ENCODE data around the gene TASP1. TPM values are rescaled to one million over a fixed set of nuclear protein-coding genes. Genes with fewer than 3 reads are reported as not detected.

The TASP1 gene
- total and polyA plus RNA-seq, 2 donors (not counting 1 experiment from before 2014, with no cell fraction given) = 6.4 to 23.9 TPM

DNA sequence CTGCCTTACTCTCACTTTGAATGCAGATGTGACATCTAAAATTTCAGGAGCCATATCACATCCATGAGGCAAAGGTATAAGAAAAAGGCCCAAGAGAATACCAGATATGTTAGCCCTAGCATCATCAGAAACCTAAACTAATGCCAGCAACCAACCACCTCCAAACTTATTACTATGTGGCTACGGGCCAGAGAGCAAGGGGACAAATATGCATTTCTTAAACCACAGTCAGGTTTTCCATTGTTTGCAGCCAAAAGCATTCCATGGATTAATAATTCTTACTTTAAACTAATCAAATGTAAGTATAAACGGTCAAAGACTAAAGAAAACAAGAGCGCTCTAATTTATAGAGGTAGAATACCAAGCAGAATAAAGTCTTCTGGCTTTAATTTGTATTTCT lies 84.7 kb downstream of the TASP1 start:
- Histone ChIP-seq H2AFZ (ENCODE audit: insufficient read depth, low read depth, low read length, poor library complexity, severe bottlenecking) (no peak overlapping the region), H3K27ac (ENCODE audit: low read length in 2 of 2) (no peak overlapping the region), H4K20me1 (ENCODE audit: control insufficient read depth, insufficient read depth, low read length, poor library complexity, severe bottlenecking) (no peaks in the 10 kb centered on the region), H3K36me3 (replicated peaks in 1 of 2; ENCODE audit: control extremely low read depth in 1 of 2, control insufficient read depth in 1 of 2, extremely low read depth in 1 of 2, insufficient read depth in 2 of 2, low read length in 1 of 2) (peaks cover 3 to 4% of the 10 kb centered on the region in 2 experiments), H3K9me3 (ENCODE audit: control extremely low read depth in 1 of 3, control insufficient read depth in 2 of 3, insufficient read depth in 1 of 3, low read length in 2 of 3) (no peaks in the 10 kb centered on the region), H3K4me1 (ENCODE audit: control insufficient read depth in 2 of 2, insufficient read depth in 2 of 2, low read length in 2 of 2) (no peaks in the 10 kb centered on the region), H3K9ac (ENCODE audit: low read length) (no peak overlapping the region), H3K79me2 (ENCODE audit: control insufficient read depth, insufficient read depth, low read length) (no peaks in the 10 kb centered on the region), H3K4me3 (ENCODE audit: control extremely low read depth in 1 of 5, extremely low read depth in 1 of 5, insufficient read depth in 1 of 5, low read depth in 2 of 5, low read length in 4 of 5) (no peak overlapping the region), H3K4me2 (replicated peaks; ENCODE audit: low read depth, low read length, poor library complexity, severe bottlenecking) (no peak overlapping the region), H3K27me3 (replicated peaks in 1 of 4; ENCODE audit: control extremely low read depth in 1 of 4, control insufficient read depth in 3 of 4, insufficient read depth in 4 of 4, low read length in 3 of 4) (no peaks in the 10 kb centered on the region)
- ChIA-PET CTCF (no interaction called here), POLR2A (no interaction called here)
- Mint-ChIP-seq H3K27me3 (no peaks in the 10 kb centered on the region), H3K4me1 (no peaks in the 10 kb centered on the region), H3K27ac (no peak overlapping the region), H3K4me3 (no peak overlapping the region), H3K9me3 (ENCODE audit: insufficient read depth) (no peaks in the 10 kb centered on the region)
- intact Hi-C loops (cut with micrococcal nuclease) = no loop called here
- no CpG with 5 or more reads among the region's 3 CpGs for WGBS (ENCODE audit: insufficient coverage)
- TF ChIP-seq, protein P1, sequence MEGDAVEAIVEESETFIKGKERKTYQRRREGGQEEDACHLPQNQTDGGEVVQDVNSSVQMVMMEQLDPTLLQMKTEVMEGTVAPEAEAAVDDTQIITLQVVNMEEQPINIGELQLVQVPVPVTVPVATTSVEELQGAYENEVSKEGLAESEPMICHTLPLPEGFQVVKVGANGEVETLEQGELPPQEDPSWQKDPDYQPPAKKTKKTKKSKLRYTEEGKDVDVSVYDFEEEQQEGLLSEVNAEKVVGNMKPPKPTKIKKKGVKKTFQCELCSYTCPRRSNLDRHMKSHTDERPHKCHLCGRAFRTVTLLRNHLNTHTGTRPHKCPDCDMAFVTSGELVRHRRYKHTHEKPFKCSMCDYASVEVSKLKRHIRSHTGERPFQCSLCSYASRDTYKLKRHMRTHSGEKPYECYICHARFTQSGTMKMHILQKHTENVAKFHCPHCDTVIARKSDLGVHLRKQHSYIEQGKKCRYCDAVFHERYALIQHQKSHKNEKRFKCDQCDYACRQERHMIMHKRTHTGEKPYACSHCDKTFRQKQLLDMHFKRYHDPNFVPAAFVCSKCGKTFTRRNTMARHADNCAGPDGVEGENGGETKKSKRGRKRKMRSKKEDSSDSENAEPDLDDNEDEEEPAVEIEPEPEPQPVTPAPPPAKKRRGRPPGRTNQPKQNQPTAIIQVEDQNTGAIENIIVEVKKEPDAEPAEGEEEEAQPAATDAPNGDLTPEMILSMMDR (IDR thresholded peaks at IDR 0.05) = no peak
- TF ChIP-seq EZH2 (IDR thresholded peaks at IDR 0.05; ENCODE audit: borderline replicate concordance, insufficient read depth, low read depth, low read length, poor library complexity, severe bottlenecking) = no peak
- DNase-seq (no peak), ATAC-seq (ENCODE audit: low read depth) (no peak)

- H3K9me3 ChIP-seq (ENCODE audit: control extremely low read depth in 1 of 3, control insufficient read depth in 2 of 3, insufficient read depth in 1 of 3, low read length in 2 of 3) = no peaks in the 10 kb centered on the region
- H3K9ac ChIP-seq (ENCODE audit: low read length) = no peak overlapping the region
- intact Hi-C loops (cut with micrococcal nuclease) = no loop called here
- H3K4me1 ChIP-seq (ENCODE audit: control insufficient read depth in 2 of 2, insufficient read depth in 2 of 2, low read length in 2 of 2) = no peaks in the 10 kb centered on the region
- peaks cover 3 to 4% of the 10 kb centered on the region in 2 experiments for H3K36me3 ChIP-seq (replicated peaks in 1 of 2; ENCODE audit: control extremely low read depth in 1 of 2, control insufficient read depth in 1 of 2, extremely low read depth in 1 of 2, insufficient read depth in 2 of 2, low read length in 1 of 2)
- no peak for DNase-seq
- no peak overlapping the region for H3K4me3 Mint-ChIP-seq
- ChIA-PET POLR2A (no interaction called here), CTCF (no interaction called here)
- H3K27me3 ChIP-seq (replicated peaks in 1 of 4; ENCODE audit: control extremely low read depth in 1 of 4, control insufficient read depth in 3 of 4, insufficient read depth in 4 of 4, low read length in 3 of 4) = no peaks in the 10 kb centered on the region
- no peak for ATAC-seq (ENCODE audit: low read depth)
- no peak overlapping the region for H3K4me2 ChIP-seq (replicated peaks; ENCODE audit: low read depth, low read length, poor library complexity, severe bottlenecking)
- no peak overlapping the region for H3K4me3 ChIP-seq (ENCODE audit: control extremely low read depth in 1 of 5, extremely low read depth in 1 of 5, insufficient read depth in 1 of 5, low read depth in 2 of 5, low read length in 4 of 5)
- H4K20me1 ChIP-seq (ENCODE audit: control insufficient read depth, insufficient read depth, low read length, poor library complexity, severe bottlenecking) = no peaks in the 10 kb centered on the region
- TF ChIP-seq, protein P1 (IDR thresholded peaks at IDR 0.05) = no peak
- no peak for TF ChIP-seq EZH2 (IDR thresholded peaks at IDR 0.05; ENCODE audit: borderline replicate concordance, insufficient read depth, low read depth, low read length, poor library complexity, severe bottlenecking)
- no peaks in the 10 kb centered on the region for H3K79me2 ChIP-seq (ENCODE audit: control insufficient read depth, insufficient read depth, low read length)
- no peak overlapping the region for H3K27ac ChIP-seq (ENCODE audit: low read length in 2 of 2)
- H3K27me3 Mint-ChIP-seq = no peaks in the 10 kb centered on the region
- no peaks in the 10 kb centered on the region for H3K4me1 Mint-ChIP-seq
- H3K9me3 Mint-ChIP-seq (ENCODE audit: insufficient read depth) = no peaks in the 10 kb centered on the region
- no peak overlapping the region for H2AFZ ChIP-seq (ENCODE audit: insufficient read depth, low read depth, low read length, poor library complexity, severe bottlenecking)
- H3K27ac Mint-ChIP-seq = no peak overlapping the region
- 90% methylated on average over 2 of the region's 5 CpGs for WGBS (ENCODE audit: insufficient coverage)
Observed at GRCh38 chr20:13552061-13552460, 86.7 kb downstream of the TASP1 start.

Measured in B cell (primary cell).